ENCODE results near the gene NFASC.

DNA sequence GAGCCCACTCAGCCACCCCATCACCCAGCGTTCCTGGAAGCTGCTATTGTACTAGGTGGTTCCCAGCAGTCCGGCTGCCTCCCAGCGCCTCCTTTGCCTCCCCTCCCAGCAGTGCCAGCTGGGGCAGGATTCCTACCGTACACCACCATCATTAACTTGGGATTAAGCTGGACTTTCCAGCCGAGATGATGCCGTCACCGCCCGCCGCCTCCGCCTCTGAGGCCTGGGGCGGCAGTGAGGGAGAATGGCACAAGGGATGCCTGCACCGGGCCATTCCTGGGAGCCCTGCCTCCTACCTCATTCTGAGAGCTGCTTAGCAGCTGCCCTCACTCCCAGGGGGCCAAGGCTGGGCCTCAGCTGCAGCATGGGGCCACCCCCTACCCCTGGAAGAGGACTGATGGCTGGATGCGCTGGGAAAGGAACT, 185.5 kb downstream of the NFASC start:
- TF ChIP-seq, protein P1, sequence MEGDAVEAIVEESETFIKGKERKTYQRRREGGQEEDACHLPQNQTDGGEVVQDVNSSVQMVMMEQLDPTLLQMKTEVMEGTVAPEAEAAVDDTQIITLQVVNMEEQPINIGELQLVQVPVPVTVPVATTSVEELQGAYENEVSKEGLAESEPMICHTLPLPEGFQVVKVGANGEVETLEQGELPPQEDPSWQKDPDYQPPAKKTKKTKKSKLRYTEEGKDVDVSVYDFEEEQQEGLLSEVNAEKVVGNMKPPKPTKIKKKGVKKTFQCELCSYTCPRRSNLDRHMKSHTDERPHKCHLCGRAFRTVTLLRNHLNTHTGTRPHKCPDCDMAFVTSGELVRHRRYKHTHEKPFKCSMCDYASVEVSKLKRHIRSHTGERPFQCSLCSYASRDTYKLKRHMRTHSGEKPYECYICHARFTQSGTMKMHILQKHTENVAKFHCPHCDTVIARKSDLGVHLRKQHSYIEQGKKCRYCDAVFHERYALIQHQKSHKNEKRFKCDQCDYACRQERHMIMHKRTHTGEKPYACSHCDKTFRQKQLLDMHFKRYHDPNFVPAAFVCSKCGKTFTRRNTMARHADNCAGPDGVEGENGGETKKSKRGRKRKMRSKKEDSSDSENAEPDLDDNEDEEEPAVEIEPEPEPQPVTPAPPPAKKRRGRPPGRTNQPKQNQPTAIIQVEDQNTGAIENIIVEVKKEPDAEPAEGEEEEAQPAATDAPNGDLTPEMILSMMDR (IDR thresholded peaks at IDR 0.05; ENCODE audit: low read depth, low read length, missing input control): no peak
- TF ChIP-seq TAF1 (conservative IDR thresholded peaks at IDR 0.05): no peak
- TF ChIP-seq GABPA (IDR thresholded peaks at IDR 0.05 in 1 of 2, conservative IDR thresholded peaks at IDR 0.05 in 1 of 2): no peak
- TF ChIP-seq, protein P2, sequence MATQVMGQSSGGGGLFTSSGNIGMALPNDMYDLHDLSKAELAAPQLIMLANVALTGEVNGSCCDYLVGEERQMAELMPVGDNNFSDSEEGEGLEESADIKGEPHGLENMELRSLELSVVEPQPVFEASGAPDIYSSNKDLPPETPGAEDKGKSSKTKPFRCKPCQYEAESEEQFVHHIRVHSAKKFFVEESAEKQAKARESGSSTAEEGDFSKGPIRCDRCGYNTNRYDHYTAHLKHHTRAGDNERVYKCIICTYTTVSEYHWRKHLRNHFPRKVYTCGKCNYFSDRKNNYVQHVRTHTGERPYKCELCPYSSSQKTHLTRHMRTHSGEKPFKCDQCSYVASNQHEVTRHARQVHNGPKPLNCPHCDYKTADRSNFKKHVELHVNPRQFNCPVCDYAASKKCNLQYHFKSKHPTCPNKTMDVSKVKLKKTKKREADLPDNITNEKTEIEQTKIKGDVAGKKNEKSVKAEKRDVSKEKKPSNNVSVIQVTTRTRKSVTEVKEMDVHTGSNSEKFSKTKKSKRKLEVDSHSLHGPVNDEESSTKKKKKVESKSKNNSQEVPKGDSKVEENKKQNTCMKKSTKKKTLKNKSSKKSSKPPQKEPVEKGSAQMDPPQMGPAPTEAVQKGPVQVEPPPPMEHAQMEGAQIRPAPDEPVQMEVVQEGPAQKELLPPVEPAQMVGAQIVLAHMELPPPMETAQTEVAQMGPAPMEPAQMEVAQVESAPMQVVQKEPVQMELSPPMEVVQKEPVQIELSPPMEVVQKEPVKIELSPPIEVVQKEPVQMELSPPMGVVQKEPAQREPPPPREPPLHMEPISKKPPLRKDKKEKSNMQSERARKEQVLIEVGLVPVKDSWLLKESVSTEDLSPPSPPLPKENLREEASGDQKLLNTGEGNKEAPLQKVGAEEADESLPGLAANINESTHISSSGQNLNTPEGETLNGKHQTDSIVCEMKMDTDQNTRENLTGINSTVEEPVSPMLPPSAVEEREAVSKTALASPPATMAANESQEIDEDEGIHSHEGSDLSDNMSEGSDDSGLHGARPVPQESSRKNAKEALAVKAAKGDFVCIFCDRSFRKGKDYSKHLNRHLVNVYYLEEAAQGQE (IDR thresholded peaks at IDR 0.05): no peak
- TF ChIP-seq RAD21 (IDR thresholded peaks at IDR 0.05): no peak
- TF ChIP-seq, protein P3, sequence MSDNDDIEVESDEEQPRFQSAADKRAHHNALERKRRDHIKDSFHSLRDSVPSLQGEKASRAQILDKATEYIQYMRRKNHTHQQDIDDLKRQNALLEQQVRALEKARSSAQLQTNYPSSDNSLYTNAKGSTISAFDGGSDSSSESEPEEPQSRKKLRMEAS (IDR thresholded peaks at IDR 0.05): no peak
- TF ChIP-seq, protein P4, sequence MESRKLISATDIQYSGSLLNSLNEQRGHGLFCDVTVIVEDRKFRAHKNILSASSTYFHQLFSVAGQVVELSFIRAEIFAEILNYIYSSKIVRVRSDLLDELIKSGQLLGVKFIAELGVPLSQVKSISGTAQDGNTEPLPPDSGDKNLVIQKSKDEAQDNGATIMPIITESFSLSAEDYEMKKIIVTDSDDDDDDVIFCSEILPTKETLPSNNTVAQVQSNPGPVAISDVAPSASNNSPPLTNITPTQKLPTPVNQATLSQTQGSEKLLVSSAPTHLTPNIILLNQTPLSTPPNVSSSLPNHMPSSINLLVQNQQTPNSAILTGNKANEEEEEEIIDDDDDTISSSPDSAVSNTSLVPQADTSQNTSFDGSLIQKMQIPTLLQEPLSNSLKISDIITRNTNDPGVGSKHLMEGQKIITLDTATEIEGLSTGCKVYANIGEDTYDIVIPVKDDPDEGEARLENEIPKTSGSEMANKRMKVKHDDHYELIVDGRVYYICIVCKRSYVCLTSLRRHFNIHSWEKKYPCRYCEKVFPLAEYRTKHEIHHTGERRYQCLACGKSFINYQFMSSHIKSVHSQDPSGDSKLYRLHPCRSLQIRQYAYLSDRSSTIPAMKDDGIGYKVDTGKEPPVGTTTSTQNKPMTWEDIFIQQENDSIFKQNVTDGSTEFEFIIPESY (IDR thresholded peaks at IDR 0.05): no peak
- TF ChIP-seq HNF4A (conservative IDR thresholded peaks at IDR 0.05): no peak
- no peak for TF ChIP-seq JUND (IDR thresholded peaks at IDR 0.05)
- no peak for TF ChIP-seq YY1 (IDR thresholded peaks at IDR 0.05)
- TF ChIP-seq SP1 (IDR thresholded peaks at IDR 0.05): no peak
- no peak for TF ChIP-seq FOXA1 (IDR thresholded peaks at IDR 0.05)
